ENCODE data around the gene LTBP3.
"Not testable (repeated sequence)": the region's sequence is repeated elsewhere in the genome, so short reads cannot be mapped to it uniquely, and the experiment has no call there.

The LTBP3 gene

GRCh38 chr11:65535102-65535501 lies 23.1 kb downstream of the LTBP3 start:
- DNase-seq, result no peak

- no peak for DNase-seq
These were observed 25.6 kb downstream of the LTBP3 start for GRCh38 chr11:65532388-65533064.

- peak in 1 of 5 donors; percentile 44 for DNase-seq
These were observed 28.0 kb downstream of the LTBP3 start for GRCh38 chr11:65530157-65530496.

- no peak for DNase-seq
These were observed 28.5 kb downstream of the LTBP3 start for GRCh38 chr11:65529475-65530156.

- DNase-seq, result no peak
These were observed 29.3 kb downstream of the LTBP3 start for GRCh38 chr11:65528819-65529350.

GRCh38 chr11:65526744-65527143 lies 31.4 kb downstream of the LTBP3 start:
- DNase-seq, result no peak

GRCh38 chr11:65525546-65526480 lies 32.3 kb downstream of the LTBP3 start:
- peak in 1 of 5 donors; percentile 33 for DNase-seq

- peak; percentile 67 to 82 (median 74) for DNase-seq
These were observed 33.2 kb downstream of the LTBP3 start, which contains the start of gene SCYL1 for GRCh38 chr11:65524741-65525545. Gene SCYL1 (plus strand): TSS chr11:65525083. CDS start chr11:65525154, 71 bp downstream.

GRCh38 chr11:65524014-65524740 lies 34.0 kb downstream of the LTBP3 start:
- peak in 2 of 5 donors; percentile 2 to 3 for DNase-seq

GRCh38 chr11:65523631-65523968 lies 34.6 kb downstream of the LTBP3 start:
- peak in 1 of 5 donors; percentile 5 for DNase-seq

- DNase-seq, result peak in 1 of 5 donors; percentile 30
These were observed 35.2 kb downstream of the LTBP3 start for GRCh38 chr11:65522718-65523630.

GRCh38 chr11:65521777-65522521 lies 36.2 kb downstream of the LTBP3 start:
- DNase-seq, result not testable (repeated sequence)

GRCh38 chr11:65518941-65519549 lies 39.1 kb downstream of the LTBP3 start:
- not testable (repeated sequence) for DNase-seq

GRCh38 chr11:65516135-65516968 lies 41.8 kb downstream of the LTBP3 start:
- DNase-seq, result no peak

GRCh38 chr11:65512311-65512710 lies 45.8 kb downstream of the LTBP3 start:
- DNase-seq, result not testable (repeated sequence)

GRCh38 chr11:65506772-65507505 lies 51.2 kb downstream of the LTBP3 start:
- peak in 3 of 5 donors; percentile 24 to 54 (median 46) for DNase-seq

GRCh38 chr11:65506290-65506771 lies 51.8 kb downstream of the LTBP3 start:
- no peak for DNase-seq

All from T-helper 1 cell (primary cell).